ENCODE measurements around the gene TRIM5. TPM values are rescaled to one million over a fixed set of nuclear protein-coding genes. Genes with fewer than 3 reads are reported as not detected.
A peak's percentile ranks its signal among the peaks of the same experiment; 100 is the strongest.

Gene TRIM5
- total and polyA plus RNA-seq, 9 of the 15 experiments (the other 6 are each of a cell fraction or from before 2014, with no cell fraction given), result 7.7 to 20.8 (median 15.0) TPM

DNA sequence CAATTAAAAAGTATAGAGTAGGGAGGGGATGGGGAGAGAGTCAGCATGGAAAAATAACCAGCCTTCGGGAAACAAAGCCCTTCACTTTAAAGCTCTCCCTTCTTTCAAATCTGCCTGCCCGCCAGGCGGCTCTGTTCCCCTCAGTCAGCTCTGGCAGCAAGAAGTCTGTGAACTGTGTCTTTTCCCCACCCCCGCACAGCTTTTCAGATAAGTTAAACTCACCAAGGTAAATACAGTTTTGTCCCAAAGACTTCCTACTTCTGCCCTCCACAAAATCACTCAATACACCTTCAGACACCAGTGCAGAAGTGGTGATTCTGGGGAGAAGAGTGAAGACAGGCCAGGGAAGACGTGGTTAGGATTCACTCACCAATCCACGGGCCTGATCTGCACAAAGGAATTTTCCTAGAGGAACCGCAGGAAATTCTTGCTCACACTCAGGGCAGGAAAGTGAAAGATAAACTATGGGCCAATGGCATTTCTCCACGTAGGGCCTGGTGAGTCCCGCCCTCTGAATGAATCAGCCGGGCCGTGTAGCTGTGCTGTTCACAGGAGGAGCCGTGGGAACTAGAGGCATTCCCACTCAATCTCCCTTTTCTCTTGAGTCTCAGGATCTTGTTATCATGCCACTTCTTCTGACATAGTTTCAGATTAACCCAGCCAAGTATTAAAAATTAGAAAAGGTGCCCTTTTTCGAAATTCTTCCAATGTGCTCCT is at the start of gene TRIM5 (continued):
- TF ChIP-seq, protein P1, sequence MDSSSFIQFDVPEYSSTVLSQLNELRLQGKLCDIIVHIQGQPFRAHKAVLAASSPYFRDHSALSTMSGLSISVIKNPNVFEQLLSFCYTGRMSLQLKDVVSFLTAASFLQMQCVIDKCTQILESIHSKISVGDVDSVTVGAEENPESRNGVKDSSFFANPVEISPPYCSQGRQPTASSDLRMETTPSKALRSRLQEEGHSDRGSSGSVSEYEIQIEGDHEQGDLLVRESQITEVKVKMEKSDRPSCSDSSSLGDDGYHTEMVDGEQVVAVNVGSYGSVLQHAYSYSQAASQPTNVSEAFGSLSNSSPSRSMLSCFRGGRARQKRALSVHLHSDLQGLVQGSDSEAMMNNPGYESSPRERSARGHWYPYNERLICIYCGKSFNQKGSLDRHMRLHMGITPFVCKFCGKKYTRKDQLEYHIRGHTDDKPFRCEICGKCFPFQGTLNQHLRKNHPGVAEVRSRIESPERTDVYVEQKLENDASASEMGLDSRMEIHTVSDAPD (CRISPR knock-in tag; IDR thresholded peaks at IDR 0.05), result no peak
- TF ChIP-seq SMARCA4 (IDR thresholded peaks at IDR 0.05) (peak; percentile 88), GATA2 (CRISPR knock-in tag; IDR thresholded peaks at IDR 0.05) (no peak), TCF3 (CRISPR knock-in tag; IDR thresholded peaks at IDR 0.05) (peak; percentile 3; the same call in 1 of the 2 replicates), MTA1 (IDR thresholded peaks at IDR 0.05; ENCODE audit: borderline replicate concordance) (peak; percentile 76; the same call in 1 of the 2 replicates), DPF2 (IDR thresholded peaks at IDR 0.05) (peak; percentile 92), NBN (IDR thresholded peaks at IDR 0.05; ENCODE audit: low read depth) (peak; percentile 83; the same call in 1 of the 2 replicates), CBX3 (IDR thresholded peaks at IDR 0.05; ENCODE audit: borderline replicate concordance in 1 of 2, low read length in 2 of 2) (peak in 1 of 2 experiments; percentile 60; a peak in 2 of 3 replicates), HMGN3 (IDR thresholded peaks at IDR 0.05; ENCODE audit: borderline replicate concordance, extremely low read depth, insufficient read length, low read depth, low read length) (no peak), SMAD1 (IDR thresholded peaks at IDR 0.05; ENCODE audit: low read depth, low read length, partially characterized antibody) (no peak), POLR2A (conservative IDR thresholded peaks at IDR 0.05) (peak; percentile 75), NR2C2 (CRISPR knock-in tag; IDR thresholded peaks at IDR 0.05) (no peak), NR2C2 (tag; IDR thresholded peaks at IDR 0.05) (peak; percentile 61; the same call in 1 of the 2 replicates), ZNF766 (CRISPR knock-in tag; conservative IDR thresholded peaks at IDR 0.05) (0 out of 2 replicates have a peak, but pooled peaks have one; percentile 44)
- TF ChIP-seq, protein P2, sequence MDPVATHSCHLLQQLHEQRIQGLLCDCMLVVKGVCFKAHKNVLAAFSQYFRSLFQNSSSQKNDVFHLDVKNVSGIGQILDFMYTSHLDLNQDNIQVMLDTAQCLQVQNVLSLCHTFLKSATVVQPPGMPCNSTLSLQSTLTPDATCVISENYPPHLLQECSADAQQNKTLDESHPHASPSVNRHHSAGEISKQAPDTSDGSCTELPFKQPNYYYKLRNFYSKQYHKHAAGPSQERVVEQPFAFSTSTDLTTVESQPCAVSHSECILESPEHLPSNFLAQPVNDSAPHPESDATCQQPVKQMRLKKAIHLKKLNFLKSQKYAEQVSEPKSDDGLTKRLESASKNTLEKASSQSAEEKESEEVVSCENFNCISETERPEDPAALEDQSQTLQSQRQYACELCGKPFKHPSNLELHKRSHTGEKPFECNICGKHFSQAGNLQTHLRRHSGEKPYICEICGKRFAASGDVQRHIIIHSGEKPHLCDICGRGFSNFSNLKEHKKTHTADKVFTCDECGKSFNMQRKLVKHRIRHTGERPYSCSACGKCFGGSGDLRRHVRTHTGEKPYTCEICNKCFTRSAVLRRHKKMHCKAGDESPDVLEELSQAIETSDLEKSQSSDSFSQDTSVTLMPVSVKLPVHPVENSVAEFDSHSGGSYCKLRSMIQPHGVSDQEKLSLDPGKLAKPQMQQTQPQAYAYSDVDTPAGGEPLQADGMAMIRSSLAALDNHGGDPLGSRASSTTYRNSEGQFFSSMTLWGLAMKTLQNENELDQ (CRISPR knock-in tag; IDR thresholded peaks at IDR 0.05; ENCODE audit: borderline replicate concordance), result no peak
- TF ChIP-seq, protein P3, sequence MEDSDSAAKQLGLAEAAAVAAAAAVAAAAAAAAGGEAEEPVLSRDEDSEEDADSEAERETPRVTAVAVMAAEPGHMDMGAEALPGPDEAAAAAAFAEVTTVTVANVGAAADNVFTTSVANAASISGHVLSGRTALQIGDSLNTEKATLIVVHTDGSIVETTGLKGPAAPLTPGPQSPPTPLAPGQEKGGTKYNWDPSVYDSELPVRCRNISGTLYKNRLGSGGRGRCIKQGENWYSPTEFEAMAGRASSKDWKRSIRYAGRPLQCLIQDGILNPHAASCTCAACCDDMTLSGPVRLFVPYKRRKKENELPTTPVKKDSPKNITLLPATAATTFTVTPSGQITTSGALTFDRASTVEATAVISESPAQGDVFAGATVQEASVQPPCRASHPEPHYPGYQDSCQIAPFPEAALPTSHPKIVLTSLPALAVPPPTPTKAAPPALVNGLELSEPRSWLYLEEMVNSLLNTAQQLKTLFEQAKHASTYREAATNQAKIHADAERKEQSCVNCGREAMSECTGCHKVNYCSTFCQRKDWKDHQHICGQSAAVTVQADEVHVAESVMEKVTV (CRISPR knock-in tag; IDR thresholded peaks at IDR 0.05), result peak; percentile 54; the same call in 1 of the 2 replicates
- TF ChIP-seq, protein P4, sequence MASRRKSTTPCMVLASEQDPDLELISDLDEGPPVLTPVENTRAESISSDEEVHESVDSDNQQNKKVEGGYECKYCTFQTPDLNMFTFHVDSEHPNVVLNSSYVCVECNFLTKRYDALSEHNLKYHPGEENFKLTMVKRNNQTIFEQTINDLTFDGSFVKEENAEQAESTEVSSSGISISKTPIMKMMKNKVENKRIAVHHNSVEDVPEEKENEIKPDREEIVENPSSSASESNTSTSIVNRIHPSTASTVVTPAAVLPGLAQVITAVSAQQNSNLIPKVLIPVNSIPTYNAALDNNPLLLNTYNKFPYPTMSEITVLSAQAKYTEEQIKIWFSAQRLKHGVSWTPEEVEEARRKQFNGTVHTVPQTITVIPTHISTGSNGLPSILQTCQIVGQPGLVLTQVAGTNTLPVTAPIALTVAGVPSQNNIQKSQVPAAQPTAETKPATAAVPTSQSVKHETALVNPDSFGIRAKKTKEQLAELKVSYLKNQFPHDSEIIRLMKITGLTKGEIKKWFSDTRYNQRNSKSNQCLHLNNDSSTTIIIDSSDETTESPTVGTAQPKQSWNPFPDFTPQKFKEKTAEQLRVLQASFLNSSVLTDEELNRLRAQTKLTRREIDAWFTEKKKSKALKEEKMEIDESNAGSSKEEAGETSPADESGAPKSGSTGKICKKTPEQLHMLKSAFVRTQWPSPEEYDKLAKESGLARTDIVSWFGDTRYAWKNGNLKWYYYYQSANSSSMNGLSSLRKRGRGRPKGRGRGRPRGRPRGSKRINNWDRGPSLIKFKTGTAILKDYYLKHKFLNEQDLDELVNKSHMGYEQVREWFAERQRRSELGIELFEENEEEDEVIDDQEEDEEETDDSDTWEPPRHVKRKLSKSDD (conservative IDR thresholded peaks at IDR 0.05; ENCODE audit: low read length), result no peak
- TF ChIP-seq, protein P5, sequence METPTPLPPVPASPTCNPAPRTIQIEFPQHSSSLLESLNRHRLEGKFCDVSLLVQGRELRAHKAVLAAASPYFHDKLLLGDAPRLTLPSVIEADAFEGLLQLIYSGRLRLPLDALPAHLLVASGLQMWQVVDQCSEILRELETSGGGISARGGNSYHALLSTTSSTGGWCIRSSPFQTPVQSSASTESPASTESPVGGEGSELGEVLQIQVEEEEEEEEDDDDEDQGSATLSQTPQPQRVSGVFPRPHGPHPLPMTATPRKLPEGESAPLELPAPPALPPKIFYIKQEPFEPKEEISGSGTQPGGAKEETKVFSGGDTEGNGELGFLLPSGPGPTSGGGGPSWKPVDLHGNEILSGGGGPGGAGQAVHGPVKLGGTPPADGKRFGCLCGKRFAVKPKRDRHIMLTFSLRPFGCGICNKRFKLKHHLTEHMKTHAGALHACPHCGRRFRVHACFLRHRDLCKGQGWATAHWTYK (CRISPR knock-in tag; IDR thresholded peaks at IDR 0.05), result 0 out of 2 replicates have a peak, but pooled peaks have one; percentile 23

All from K562 (cell line).